HepG2 (cell line): ENCODE data around the gene TMEM176A. TPM values are rescaled to one million over a fixed set of nuclear protein-coding genes. Genes with fewer than 3 reads are reported as not detected.

Source experiments
- ATAC-seq: fragments of 200-7000 bp; cut with Tn5 transposase; 3 replicates; pipeline ENCODE4 v1.9.1; 2020; ENCODE audit warnings: mild to moderate bottlenecking, moderate library complexity
- BruUV-seq: library from RNA; stranded (reverse); fragments of 400-500 nt; replicated peaks from 2 replicates; lab custom pipeline; 2021; lab: Mats Ljungman, UMichigan
- CTCF ChIA-PET: fragments of 300-600 bp; formaldehyde crosslinking; extraction: SDS; loops from one replicate; lab custom pipeline; 2021; ENCODE audit warnings: low total read pairs, inconsistent platforms, low intra/inter-chr PET ratio; lab: Yijun Ruan, JAX
- POLR2A ChIA-PET: fragments of 350-600 bp; sonication (Branson Sonifier 250); formaldehyde crosslinking; loops from one replicate; lab custom pipeline; 2020; ENCODE audit warnings: antibody characterized with exemption, inconsistent platforms; lab: Yijun Ruan, JAX
- DNase-seq: peaks from one replicate; pipeline ENCODE4 v3.0.0-alpha.2; 2015; ENCODE audit warnings: low spot score
- FAIRE-seq: peaks from 3 replicates; lab custom pipeline; 2011; peaks lifted over from hg19 to GRCh38; lab: Jason Lieb, UNC
- H2AFZ ChIP-seq: one replicate; pipeline ENCODE4 v1.6.1; 2011; ENCODE audit warnings: low read length, inconsistent platforms
- H3K27ac ChIP-seq: fragments of 300-600 bp; 3 replicates; pipeline ENCODE4 v1.8.0; 2011; ENCODE audit warnings: mixed run types, mild to moderate bottlenecking, mixed read lengths, low read length, inconsistent platforms; ENCODE audit not compliant: insufficient read depth; ENCODE audit errors: extremely low read length
- H3K27me3 ChIP-seq, 2 experiments: fragments of 200-600 bp in 1 of 2; 2 replicates in 1 of 2; 3 replicates in 1 of 2; pipeline versions ENCODE4 v1.6.0 to v1.8.0; 2011; ENCODE audit warnings: low read length in 2 of 2, mild to moderate bottlenecking in 2 of 2, moderate library complexity in 2 of 2, inconsistent platforms in 1 of 2; ENCODE audit not compliant: insufficient read depth in 2 of 2, control insufficient read depth in 1 of 2
- H3K36me3 ChIP-seq, 2 experiments: fragments of 200-600 bp in 1 of 2; replicated peaks in 1 of 2; 2 replicates in 1 of 2; 3 replicates in 1 of 2; pipeline versions ENCODE4 v1.5.1 to v1.8.0; 2011; ENCODE audit warnings: low read length in 2 of 2, inconsistent platforms in 1 of 2; ENCODE audit not compliant: insufficient read depth in 2 of 2, control insufficient read depth in 1 of 2
- H3K4me1 ChIP-seq: 2 replicates; pipeline ENCODE4 v1.5.1; 2012; ENCODE audit warnings: low read length, inconsistent platforms; ENCODE audit not compliant: insufficient read depth
- H3K4me2 ChIP-seq: 2 replicates; pipeline ENCODE4 v1.6.0; 2011; ENCODE audit warnings: low read depth, low read length, inconsistent platforms
- H3K4me3 ChIP-seq, 3 experiments: fragments of 200-600 bp in 1 of 3; sonication (generic), shearing (Covaris generic) in 1 of 3; replicated peaks in 1 of 3; 2 replicates each; pipeline ENCODE4 v1.5.1; 2011 to 2016; ENCODE audit warnings: low read length in 3 of 3, inconsistent platforms in 2 of 3, low read depth in 2 of 3, mild to moderate bottlenecking in 2 of 3, control low read depth in 1 of 3, mixed read lengths in 1 of 3; ENCODE audit not compliant: insufficient read depth in 1 of 3
- H3K79me2 ChIP-seq: one replicate; pipeline ENCODE4 v1.6.1; 2011; ENCODE audit warnings: low read length, inconsistent platforms; ENCODE audit not compliant: insufficient read depth
- H3K9ac ChIP-seq: 2 replicates; pipeline ENCODE4 v1.6.0; 2011; ENCODE audit warnings: mild to moderate bottlenecking, low read depth, low read length, inconsistent platforms; ENCODE audit not compliant: insufficient read depth
- H3K9me3 ChIP-seq: 2 replicates; pipeline ENCODE4 v1.5.1; 2012; ENCODE audit warnings: mild to moderate bottlenecking, low read length
- H4K20me1 ChIP-seq: 2 replicates; pipeline ENCODE4 v1.6.0; 2011; ENCODE audit warnings: inconsistent platforms, mild to moderate bottlenecking, low read length, moderate library complexity; ENCODE audit not compliant: insufficient read depth
- ATAD3A ChIP-seq: sonication (generic); formaldehyde crosslinking; IDR thresholded peaks from 2 replicates; pipeline ENCODE4 v1.4.0; 2020; ENCODE audit warnings: missing genetic modification reagents
- CBFB ChIP-seq: sonication (generic); formaldehyde crosslinking; IDR thresholded peaks from 2 replicates; pipeline ENCODE4 v1.4.0; 2020; ENCODE audit warnings: missing genetic modification reagents
- MED8 ChIP-seq: sonication (generic); formaldehyde crosslinking; IDR thresholded peaks from 2 replicates; pipeline ENCODE4 v1.8.1; 2023; ENCODE audit warnings: mild to moderate bottlenecking, missing genetic modification reagents; ENCODE audit not compliant: insufficient replicate concordance
- RARA ChIP-seq: IDR thresholded peaks from 2 replicates; pipeline ENCODE4 v1.6.1; 2016; ENCODE audit warnings: missing genetic modification reagents, missing compliant biosample characterization
- SAFB2 ChIP-seq: sonication (generic); formaldehyde crosslinking; IDR thresholded peaks from 2 replicates; pipeline ENCODE4 v1.5.1; 2020; ENCODE audit warnings: missing genetic modification reagents, low read depth, mild to moderate bottlenecking, borderline replicate concordance
- TBP ChIP-seq: sonication (generic); formaldehyde crosslinking; IDR thresholded peaks from 2 replicates; pipeline ENCODE4 v1.5.0; 2020; ENCODE audit warnings: missing genetic modification reagents
- TEF ChIP-seq: sonication (generic); formaldehyde crosslinking; IDR thresholded peaks from 2 replicates; pipeline ENCODE4 v1.5.0; 2020; ENCODE audit warnings: missing genetic modification reagents
- ZFAT ChIP-seq: sonication (generic); formaldehyde crosslinking; conservative IDR thresholded peaks from 2 replicates; pipeline ENCODE4 v1.8.1; 2023; ENCODE audit warnings: missing genetic modification reagents, inconsistent platforms
- ZFP37 ChIP-seq: sonication (generic); formaldehyde crosslinking; IDR thresholded peaks from 2 replicates; pipeline ENCODE4 v1.4.0; 2020; ENCODE audit warnings: missing genetic modification reagents, borderline replicate concordance
- ZNF143 ChIP-seq: sonication (generic); formaldehyde crosslinking; IDR thresholded peaks from 2 replicates; pipeline ENCODE4 v1.4.0; 2020; ENCODE audit warnings: missing genetic modification reagents
- ZNF570 ChIP-seq: sonication (generic); formaldehyde crosslinking; IDR thresholded peaks from 2 replicates; pipeline ENCODE4 v1.4.0; 2020; ENCODE audit warnings: mild to moderate bottlenecking, missing genetic modification reagents, borderline replicate concordance
- ZNF709 ChIP-seq: sonication (generic); formaldehyde crosslinking; IDR thresholded peaks from 2 replicates; pipeline ENCODE4 v1.5.0; 2020; ENCODE audit warnings: mild to moderate bottlenecking, missing genetic modification reagents
- ZNF768 ChIP-seq: sonication (generic); formaldehyde crosslinking; IDR thresholded peaks from 2 replicates; pipeline ENCODE4 v1.4.0; 2020; ENCODE audit warnings: missing genetic modification reagents
- WGBS: methylation state at CpG from one replicate; pipeline ENCODE4 v1.1.6; 2017; ENCODE audit warnings: low lambda C conversion rate; 5-methylcytosine and 5-hydroxymethylcytosine counted together
- in situ Hi-C: cut with HindIII; loops from 2 replicates; pipeline ENCODE4 v1.10.0; 2017; ENCODE audit warnings: low pct_unique_long_range_greater_than_20kb; ENCODE audit not compliant: extremely low pct_ligation_motif_present
- intact Hi-C: fragments of 100-400 bp; cut with micrococcal nuclease; formaldehyde crosslinking; loops from one replicate; pipeline ENCODE4 v1.10.0; 2022; ENCODE audit not compliant: unreplicated experiment
- polyA plus RNA-seq, 8 experiments: library from polyadenylated mRNA; depleted of rRNA in 3 of 8; stranded (reverse) in 7 of 8; unstranded in 1 of 8; fragments of >200 nt; fragmentation: Illumina TruSeq in 4 of 8; extraction: Trizol in 4 of 8; gene quantifications; 2 replicates each; pipeline versions ENCODE4 v1.2.1 to v1.2.3, GENCODE V29; 2011 to 2016; ENCODE audit warnings: low read depth in 4 of 8, missing spikeins in 1 of 8, mixed read lengths in 1 of 8; ENCODE audit not compliant: insufficient read depth in 1 of 8
- total RNA-seq, 5 experiments: library from RNA; depleted of rRNA; stranded (reverse); fragments of >200 nt; fragmentation: Illumina TruSeq; extraction: Trizol; gene quantifications; 2 replicates each; pipeline ENCODE4 v1.2.3, GENCODE V29; 2016; ENCODE audit warnings: low read depth in 1 of 5
- TF ChIP-seq, protein P1 (sequence below): IDR thresholded peaks from 2 replicates; pipeline ENCODE4 v1.6.1; 2016; ENCODE audit warnings: low read depth, missing genetic modification reagents, missing compliant biosample characterization
- TF ChIP-seq, protein P2 (sequence below): sonication (generic); formaldehyde crosslinking; IDR thresholded peaks from 2 replicates; pipeline ENCODE4 v1.8.1; 2023; ENCODE audit warnings: mild to moderate bottlenecking, missing genetic modification reagents

Gene TMEM176A
- total and polyA plus RNA-seq, 2 of the 13 experiments (the other 11 are each of a cell fraction or from before 2014, with no cell fraction given), result not detected

DNA sequence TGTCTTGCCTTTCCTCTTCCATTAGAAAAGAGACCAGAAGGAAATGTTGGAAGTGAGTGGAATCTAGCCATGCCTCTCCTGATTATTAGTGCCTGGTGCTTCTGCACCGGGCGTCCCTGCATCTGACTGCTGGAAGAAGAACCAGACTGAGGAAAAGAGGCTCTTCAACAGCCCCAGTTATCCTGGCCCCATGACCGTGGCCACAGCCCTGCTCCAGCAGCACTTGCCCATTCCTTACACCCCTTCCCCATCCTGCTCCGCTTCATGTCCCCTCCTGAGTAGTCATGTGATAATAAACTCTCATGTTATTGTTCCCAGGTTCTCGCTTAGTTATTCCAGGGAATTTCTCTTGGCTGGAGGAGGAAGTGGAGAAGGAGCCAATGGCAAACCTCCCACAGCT, 4.2 kb downstream of the TMEM176A start:
- H3K9me3 ChIP-seq, result peaks cover 19% of the 10 kb centered on the region; the same call in 1 of the 2 replicates
- no peaks in the 10 kb centered on the region for H3K36me3 ChIP-seq
- H3K79me2 ChIP-seq, result no peaks in the 10 kb centered on the region
- ATAC-seq, result no peak
- intact Hi-C loops, result no loop called here
- ChIA-PET POLR2A (no interaction called here), CTCF (no interaction called here)
- no peak for FAIRE-seq
- no peak overlapping the region for H3K4me2 ChIP-seq
- no peak for DNase-seq
- in situ Hi-C loops, result no loop called here
- peaks cover 0 to 8% of the 10 kb centered on the region in 2 experiments; a peak in 3 of 5 replicates for H3K27me3 ChIP-seq
- H3K27ac ChIP-seq, result no peak overlapping the region
- H4K20me1 ChIP-seq, result no peaks in the 10 kb centered on the region
- no TSS peak for BruUV-seq
- H3K4me1 ChIP-seq, result peaks cover 19% of the 10 kb centered on the region
- H3K9ac ChIP-seq, result no peak overlapping the region
- H2AFZ ChIP-seq, result no peak overlapping the region
- no peak overlapping the region for H3K4me3 ChIP-seq
- TF ChIP-seq ZNF143 (CRISPR knock-in tag), result no peak
- no peak for TF ChIP-seq ATAD3A (CRISPR knock-in tag)
- no peak for TF ChIP-seq ZFP37 (CRISPR knock-in tag)
- TF ChIP-seq SAFB2 (CRISPR knock-in tag), result no peak
- TF ChIP-seq ZNF570 (CRISPR knock-in tag), result no peak
- TF ChIP-seq, protein P1, sequence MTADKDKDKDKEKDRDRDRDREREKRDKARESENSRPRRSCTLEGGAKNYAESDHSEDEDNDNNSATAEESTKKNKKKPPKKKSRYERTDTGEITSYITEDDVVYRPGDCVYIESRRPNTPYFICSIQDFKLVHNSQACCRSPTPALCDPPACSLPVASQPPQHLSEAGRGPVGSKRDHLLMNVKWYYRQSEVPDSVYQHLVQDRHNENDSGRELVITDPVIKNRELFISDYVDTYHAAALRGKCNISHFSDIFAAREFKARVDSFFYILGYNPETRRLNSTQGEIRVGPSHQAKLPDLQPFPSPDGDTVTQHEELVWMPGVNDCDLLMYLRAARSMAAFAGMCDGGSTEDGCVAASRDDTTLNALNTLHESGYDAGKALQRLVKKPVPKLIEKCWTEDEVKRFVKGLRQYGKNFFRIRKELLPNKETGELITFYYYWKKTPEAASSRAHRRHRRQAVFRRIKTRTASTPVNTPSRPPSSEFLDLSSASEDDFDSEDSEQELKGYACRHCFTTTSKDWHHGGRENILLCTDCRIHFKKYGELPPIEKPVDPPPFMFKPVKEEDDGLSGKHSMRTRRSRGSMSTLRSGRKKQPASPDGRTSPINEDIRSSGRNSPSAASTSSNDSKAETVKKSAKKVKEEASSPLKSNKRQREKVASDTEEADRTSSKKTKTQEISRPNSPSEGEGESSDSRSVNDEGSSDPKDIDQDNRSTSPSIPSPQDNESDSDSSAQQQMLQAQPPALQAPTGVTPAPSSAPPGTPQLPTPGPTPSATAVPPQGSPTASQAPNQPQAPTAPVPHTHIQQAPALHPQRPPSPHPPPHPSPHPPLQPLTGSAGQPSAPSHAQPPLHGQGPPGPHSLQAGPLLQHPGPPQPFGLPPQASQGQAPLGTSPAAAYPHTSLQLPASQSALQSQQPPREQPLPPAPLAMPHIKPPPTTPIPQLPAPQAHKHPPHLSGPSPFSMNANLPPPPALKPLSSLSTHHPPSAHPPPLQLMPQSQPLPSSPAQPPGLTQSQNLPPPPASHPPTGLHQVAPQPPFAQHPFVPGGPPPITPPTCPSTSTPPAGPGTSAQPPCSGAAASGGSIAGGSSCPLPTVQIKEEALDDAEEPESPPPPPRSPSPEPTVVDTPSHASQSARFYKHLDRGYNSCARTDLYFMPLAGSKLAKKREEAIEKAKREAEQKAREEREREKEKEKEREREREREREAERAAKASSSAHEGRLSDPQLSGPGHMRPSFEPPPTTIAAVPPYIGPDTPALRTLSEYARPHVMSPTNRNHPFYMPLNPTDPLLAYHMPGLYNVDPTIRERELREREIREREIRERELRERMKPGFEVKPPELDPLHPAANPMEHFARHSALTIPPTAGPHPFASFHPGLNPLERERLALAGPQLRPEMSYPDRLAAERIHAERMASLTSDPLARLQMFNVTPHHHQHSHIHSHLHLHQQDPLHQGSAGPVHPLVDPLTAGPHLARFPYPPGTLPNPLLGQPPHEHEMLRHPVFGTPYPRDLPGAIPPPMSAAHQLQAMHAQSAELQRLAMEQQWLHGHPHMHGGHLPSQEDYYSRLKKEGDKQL (CRISPR knock-in tag), result no peak
- TF ChIP-seq, protein P2, sequence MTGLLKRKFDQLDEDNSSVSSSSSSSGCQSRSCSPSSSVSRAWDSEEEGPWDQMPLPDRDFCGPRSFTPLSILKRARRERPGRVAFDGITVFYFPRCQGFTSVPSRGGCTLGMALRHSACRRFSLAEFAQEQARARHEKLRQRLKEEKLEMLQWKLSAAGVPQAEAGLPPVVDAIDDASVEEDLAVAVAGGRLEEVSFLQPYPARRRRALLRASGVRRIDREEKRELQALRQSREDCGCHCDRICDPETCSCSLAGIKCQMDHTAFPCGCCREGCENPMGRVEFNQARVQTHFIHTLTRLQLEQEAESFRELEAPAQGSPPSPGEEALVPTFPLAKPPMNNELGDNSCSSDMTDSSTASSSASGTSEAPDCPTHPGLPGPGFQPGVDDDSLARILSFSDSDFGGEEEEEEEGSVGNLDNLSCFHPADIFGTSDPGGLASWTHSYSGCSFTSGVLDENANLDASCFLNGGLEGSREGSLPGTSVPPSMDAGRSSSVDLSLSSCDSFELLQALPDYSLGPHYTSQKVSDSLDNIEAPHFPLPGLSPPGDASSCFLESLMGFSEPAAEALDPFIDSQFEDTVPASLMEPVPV (CRISPR knock-in tag), result no peak
- no peak for TF ChIP-seq ZFAT
- no peak for TF ChIP-seq CBFB (CRISPR knock-in tag)
- no peak for TF ChIP-seq ZNF768 (CRISPR knock-in tag)
- no peak for TF ChIP-seq TBP (CRISPR knock-in tag)
- no peak for TF ChIP-seq MED8 (CRISPR knock-in tag)
- no peak for TF ChIP-seq ZNF709 (CRISPR knock-in tag)
- no peak for TF ChIP-seq TEF (CRISPR knock-in tag)
- no peak for TF ChIP-seq RARA (CRISPR knock-in tag)
- 52% methylated on average over 5 of the region's 5 CpGs for WGBS
